GM18520 (cell line): ENCODE data around the gene SEMA5A.
A peak's percentile ranks its signal among the peaks of the same experiment; 100 is the strongest.

Experiments
- ATAC-seq: cut with Tn5 transposase; IDR thresholded peaks from one replicate; pipeline ENCODE4 v1.9.1; 2021; ENCODE audit not compliant: unreplicated experiment

SEMA5A gene

GRCh38 chr5:9139344-9139743, 406.5 kb downstream of the SEMA5A start:
- no peak for ATAC-seq

- ATAC-seq, result no peak
Observed at GRCh38 chr5:9128136-9128535, 417.7 kb downstream of the SEMA5A start.

- ATAC-seq, result peak; percentile 42
Observed at GRCh38 chr5:9126490-9126889, 419.4 kb downstream of the SEMA5A start.

GRCh38 chr5:9125852-9126251, 420.0 kb downstream of the SEMA5A start:
- ATAC-seq, result peak; percentile 86

- ATAC-seq, result no peak
Observed at GRCh38 chr5:9124838-9125237, 421.0 kb downstream of the SEMA5A start.

GRCh38 chr5:9124071-9124470, 421.8 kb downstream of the SEMA5A start:
- no peak for ATAC-seq

GRCh38 chr5:9122528-9122927, 423.3 kb downstream of the SEMA5A start:
- ATAC-seq, result no peak

GRCh38 chr5:9121597-9121996, 424.3 kb downstream of the SEMA5A start:
- ATAC-seq, result no peak

GRCh38 chr5:9118852-9119251, 427.0 kb downstream of the SEMA5A start:
- no peak for ATAC-seq

- no peak for ATAC-seq
Observed at GRCh38 chr5:9115093-9115492, 430.8 kb downstream of the SEMA5A start.

GRCh38 chr5:9112520-9113291, 433.2 kb downstream of the SEMA5A start:
- no peak for ATAC-seq

GRCh38 chr5:9108162-9108561, 437.7 kb downstream of the SEMA5A start:
- no peak for ATAC-seq

GRCh38 chr5:9105851-9106250, 440.0 kb downstream of the SEMA5A start:
- no peak for ATAC-seq

GRCh38 chr5:9104571-9105339, 441.1 kb downstream of the SEMA5A start:
- no peak for ATAC-seq

- ATAC-seq, result no peak
Observed at GRCh38 chr5:9103290-9103689, 442.6 kb downstream of the SEMA5A start.

GRCh38 chr5:9099689-9100088, 446.2 kb downstream of the SEMA5A start:
- no peak for ATAC-seq

- no peak for ATAC-seq
Observed at GRCh38 chr5:9098990-9099389, 446.9 kb downstream of the SEMA5A start.

- ATAC-seq, result no peak
Observed at GRCh38 chr5:9094582-9094981, 451.3 kb downstream of the SEMA5A start.

- ATAC-seq, result no peak
Observed at GRCh38 chr5:9091896-9092662, 453.8 kb downstream of the SEMA5A start.

- ATAC-seq, result no peak
Observed at GRCh38 chr5:9090381-9091026, 455.4 kb downstream of the SEMA5A start.

- no peak for ATAC-seq
Observed at GRCh38 chr5:9089893-9090292, 456.0 kb downstream of the SEMA5A start.
